K562 (cell line): Measurements from ENCODE around the gene SLC7A11. TPM values are rescaled to one million over a fixed set of nuclear protein-coding genes. Genes with fewer than 3 reads are reported as not detected.
A peak's percentile ranks its signal among the peaks of the same experiment; 100 is the strongest.

Experiments
- CC2D1A ChIP-seq: fragments of 450-650 bp; IDR thresholded peaks from 2 replicates; pipeline ENCODE4 v1.6.1; 2017; ENCODE audit warnings: mild to moderate bottlenecking
- ELK3 ChIP-seq: fragments of 450-650 bp; formaldehyde crosslinking; IDR thresholded peaks from 2 replicates; pipeline ENCODE4 v1.4.0; 2020; ENCODE audit warnings: mild to moderate bottlenecking
- KLF13 ChIP-seq: fragments of 450-650 bp; IDR thresholded peaks from 2 replicates; pipeline ENCODE4 v1.6.1; 2016; ENCODE audit warnings: missing genetic modification characterization, low read depth, mild to moderate bottlenecking, missing compliant biosample characterization, moderate library complexity, borderline replicate concordance
- KLF6 ChIP-seq: fragments of 250-450 bp; sonication (Bioruptor Pico); IDR thresholded peaks from 2 replicates; pipeline ENCODE4 v1.4.0; 2020; ENCODE audit warnings: mild to moderate bottlenecking, moderate library complexity, borderline replicate concordance
- MAX ChIP-seq: sonication (generic); formaldehyde crosslinking; IDR thresholded peaks from 2 replicates; pipeline ENCODE4 v1.9.0; 2022; ENCODE audit warnings: mild to moderate bottlenecking, missing genetic modification reagents
- MGA ChIP-seq: fragments of 450-650 bp; IDR thresholded peaks from 2 replicates; pipeline ENCODE4 v1.6.1; 2016; ENCODE audit warnings: mild to moderate bottlenecking, moderate library complexity
- MLX ChIP-seq, 2 experiments: fragments of 450-650 bp in 1 of 2; sonication (generic) in 1 of 2; formaldehyde crosslinking; conservative IDR thresholded peaks; 2 replicates each; pipeline versions ENCODE4 v1.4.0 to v1.8.1; 2020 to 2022; ENCODE audit warnings: mild to moderate bottlenecking in 1 of 2, missing genetic modification reagents in 1 of 2
- PCBP1 ChIP-seq: fragments of 200-400 bp; formaldehyde crosslinking; IDR thresholded peaks from 2 replicates; pipeline ENCODE4 v1.6.1; 2018; ENCODE audit warnings: mild to moderate bottlenecking, low read depth, low read length; ENCODE audit not compliant: poor library complexity, severe bottlenecking
- PCBP2 ChIP-seq: fragments of 200-400 bp; formaldehyde crosslinking; IDR thresholded peaks from 2 replicates; pipeline ENCODE4 v1.6.1; 2018; ENCODE audit warnings: low read length, low read depth, mild to moderate bottlenecking, moderate library complexity; ENCODE audit not compliant: poor library complexity, severe bottlenecking
- SIRT6 ChIP-seq: IDR thresholded peaks from one replicate; pipeline ENCODE4 v1.6.1; 2012; ENCODE audit warnings: low read depth, mild to moderate bottlenecking, control low read depth, inconsistent platforms, low read length, moderate library complexity
- STAT5B ChIP-seq: fragments of 250-450 bp; sonication (Bioruptor Pico); IDR thresholded peaks from 2 replicates; pipeline ENCODE4 v1.8.0; 2021; ENCODE audit warnings: mild to moderate bottlenecking, inconsistent platforms
- ZEB2 ChIP-seq: fragments of 450-650 bp; IDR thresholded peaks from 2 replicates; pipeline ENCODE4 v1.6.1; 2016
- ZNF79 ChIP-seq: fragments of 250-450 bp; sonication (Bioruptor Pico); IDR thresholded peaks from 2 replicates; pipeline ENCODE4 v1.4.0; 2020; ENCODE audit warnings: low read depth, mild to moderate bottlenecking, moderate library complexity
- polyA plus RNA-seq, 8 experiments: library from polyadenylated mRNA; depleted of rRNA in 4 of 8; stranded (reverse) in 5 of 8; unstranded in 3 of 8; fragments of >200 nt; fragmentation: Nextera tagmentation in 2 of 8; fragmentation: Illumina TruSeq in 1 of 8; extraction: Ambion mirVana in 2 of 8; extraction: Trizol in 1 of 8; gene quantifications; 2 replicates each; pipeline versions ENCODE4 v1.2.1 to v1.2.3, GENCODE V29; 2011 to 2014; ENCODE audit warnings: inconsistent platforms in 1 of 8, missing spikeins in 1 of 8
- total RNA-seq, 7 experiments: library from RNA; depleted of rRNA in 6 of 7; stranded (reverse); fragments of >200 nt in 6 of 7; fragmentation: Illumina TruSeq in 2 of 7; extraction: Trizol in 2 of 7; gene quantifications; 2 replicates each; pipeline versions ENCODE4 v1.2.1 to v1.2.3, GENCODE V29; 2011 to 2021; ENCODE audit warnings: low replicate concordance in 1 of 7

The SLC7A11 gene
- total and polyA plus RNA-seq, 9 of the 15 experiments (the other 6 are each of a cell fraction or from before 2014, with no cell fraction given) = 4.5 to 26.1 (median 13.5) TPM

- peak; percentile 33; the same call in 1 of the 2 replicates for TF ChIP-seq MGA
- TF ChIP-seq MLX (CRISPR knock-in tag; conservative IDR thresholded peaks at IDR 0.05) = no peak
- TF ChIP-seq SIRT6 = no peak
- no peak for TF ChIP-seq ZNF79 (CRISPR knock-in tag)
- TF ChIP-seq ZEB2 = peak; percentile 97
- no peak for TF ChIP-seq PCBP2
- TF ChIP-seq STAT5B (CRISPR knock-in tag) = no peak
- TF ChIP-seq PCBP1 = no peak
- TF ChIP-seq MAX (CRISPR knock-in tag) = peak; percentile 48; the same call in 1 of the 2 replicates
- no peak for TF ChIP-seq KLF6 (CRISPR knock-in tag)
- TF ChIP-seq ELK3 (CRISPR knock-in tag) = no peak
- TF ChIP-seq KLF13 (tag) = no peak
- peak; percentile 86; the same call in 1 of the 2 replicates for TF ChIP-seq CC2D1A
Measured at GRCh38 chr4:138242076-138242833, at the start of gene SLC7A11 (continued).
